DND-41 (cell line): Measurements from ENCODE around the gene BATF.

Source experiments
- CTCF ChIP-seq: IDR thresholded peaks from 2 replicates; pipeline ENCODE4 v1.5.1; 2012; ENCODE audit warnings: borderline replicate concordance, low read length, moderate library complexity, mild to moderate bottlenecking; ENCODE audit not compliant: poor library complexity, severe bottlenecking; ENCODE audit errors: extremely low read depth
- EZH2 ChIP-seq: IDR thresholded peaks from 3 replicates; pipeline ENCODE4 v1.6.1; 2012; ENCODE audit warnings: borderline replicate concordance, low read depth, mild to moderate bottlenecking, moderate library complexity, low read length, inconsistent platforms; ENCODE audit not compliant: severe bottlenecking

- TF ChIP-seq CTCF (no peak), EZH2 (no peak)
Observed at GRCh38 chr14:75491376-75491978, 30.8 kb upstream of the BATF start.
